Activated CD4-positive, CD25-positive, alpha-beta regulatory T cell treated with anti-CD3 and anti-CD28 coated beads, Interleukin-2, amount 50 U/mL, for 24 hours (primary cell): ENCODE measurements around the gene CCNJL.
A peak's percentile ranks its signal among the peaks of the same experiment; 100 is the strongest.

Source experiments
- ATAC-seq, 2 donors: fragments of 150-1000 bp; cut with Tn5 transposase; one replicate each; pipeline ENCODE4 v1.10.0; 2021; ENCODE audit warnings: mild to moderate bottlenecking in 1 of 2, moderate library complexity in 1 of 2

The CCNJL gene

GRCh38 chr5:160289356-160289651, 23.1 kb downstream of the CCNJL start:
- ATAC-seq, result no peak

GRCh38 chr5:160287378-160288051, 24.8 kb downstream of the CCNJL start:
- ATAC-seq, result no peak

GRCh38 chr5:160286947-160287346, 25.4 kb downstream of the CCNJL start:
- no peak for ATAC-seq

- ATAC-seq, result no peak
These were observed 27.0 kb downstream of the CCNJL start for GRCh38 chr5:160285316-160285715.

GRCh38 chr5:160284291-160284873, 28.0 kb downstream of the CCNJL start:
- ATAC-seq, result no peak

DNA sequence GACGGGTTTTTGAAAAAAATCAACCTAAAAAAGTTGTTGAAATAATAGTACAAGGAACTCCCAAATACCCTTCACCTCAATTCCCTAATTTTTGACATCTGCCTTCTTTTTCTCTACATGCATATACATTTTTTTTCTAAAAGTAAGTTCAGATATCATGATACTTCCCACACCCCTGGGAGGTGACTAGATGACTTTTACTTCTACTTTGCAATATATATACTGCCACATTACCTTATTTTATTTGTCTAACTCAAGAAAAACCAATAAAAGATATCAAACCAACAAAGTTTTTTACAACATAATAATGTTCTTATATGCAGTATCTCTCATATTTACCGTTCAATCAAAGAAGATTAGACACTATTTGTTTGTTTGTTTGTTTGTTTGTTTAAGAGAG, 31.1 kb downstream of the CCNJL start:
- no peak for ATAC-seq

GRCh38 chr5:160280384-160281095, 31.8 kb downstream of the CCNJL start:
- ATAC-seq, result no peak

GRCh38 chr5:160278343-160278742, 34.0 kb downstream of the CCNJL start:
- ATAC-seq, result no peak

DNA sequence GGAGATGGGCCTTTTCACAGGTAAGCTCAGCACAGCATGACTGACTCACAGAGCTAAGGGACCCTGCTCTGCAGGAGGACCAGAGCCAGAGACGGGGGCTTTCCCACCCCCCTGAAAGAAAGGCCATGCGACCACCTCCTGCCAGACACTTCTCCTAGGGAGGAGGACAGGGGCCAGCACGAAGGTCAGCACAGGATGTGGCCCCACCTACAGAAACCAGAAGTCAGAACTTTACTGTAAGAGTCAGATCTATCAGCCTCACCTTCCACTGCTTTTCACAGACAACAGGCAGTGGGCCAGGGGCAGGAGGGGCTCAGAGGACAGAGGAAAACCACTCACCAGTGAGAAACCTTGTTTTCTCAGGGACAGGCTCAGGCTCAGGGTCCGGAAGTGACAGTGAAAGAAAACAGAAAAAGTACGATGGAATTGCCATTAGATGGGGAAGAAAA, 37.9 kb downstream of the CCNJL start:
- ATAC-seq, result no peak

GRCh38 chr5:160272889-160273288, 39.5 kb downstream of the CCNJL start:
- no peak for ATAC-seq

- ATAC-seq, result no peak
These were observed 40.1 kb downstream of the CCNJL start for GRCh38 chr5:160272264-160272663.

DNA sequence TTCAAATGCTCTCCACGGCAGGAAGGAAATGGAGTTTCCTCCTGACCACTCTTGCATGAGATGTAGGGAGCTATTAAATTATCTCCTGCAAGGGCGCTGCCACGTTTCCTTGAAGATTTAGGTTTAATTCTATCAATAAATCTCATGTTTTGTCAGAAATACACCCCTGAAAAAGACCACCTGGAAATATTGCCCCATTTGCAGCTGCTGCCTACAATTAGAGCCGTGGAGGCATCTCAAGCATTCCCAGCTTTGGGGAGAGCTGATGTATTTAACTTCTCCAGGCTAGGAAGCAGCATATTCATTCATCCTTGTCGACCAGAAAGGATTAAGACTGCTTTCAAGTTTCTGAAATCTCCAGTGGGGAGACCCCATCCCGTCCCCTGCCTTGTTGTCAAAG, 40.5 kb downstream of the CCNJL start:
- no peak for ATAC-seq

- ATAC-seq, result no peak
These were observed 41.0 kb downstream of the CCNJL start for GRCh38 chr5:160271396-160271795.

GRCh38 chr5:160270704-160271103, 41.7 kb downstream of the CCNJL start:
- no peak for ATAC-seq

GRCh38 chr5:160269017-160269416, 43.3 kb downstream of the CCNJL start:
- no peak for ATAC-seq

- no peak for ATAC-seq
These were observed 44.2 kb downstream of the CCNJL start for GRCh38 chr5:160268121-160268520.

DNA sequence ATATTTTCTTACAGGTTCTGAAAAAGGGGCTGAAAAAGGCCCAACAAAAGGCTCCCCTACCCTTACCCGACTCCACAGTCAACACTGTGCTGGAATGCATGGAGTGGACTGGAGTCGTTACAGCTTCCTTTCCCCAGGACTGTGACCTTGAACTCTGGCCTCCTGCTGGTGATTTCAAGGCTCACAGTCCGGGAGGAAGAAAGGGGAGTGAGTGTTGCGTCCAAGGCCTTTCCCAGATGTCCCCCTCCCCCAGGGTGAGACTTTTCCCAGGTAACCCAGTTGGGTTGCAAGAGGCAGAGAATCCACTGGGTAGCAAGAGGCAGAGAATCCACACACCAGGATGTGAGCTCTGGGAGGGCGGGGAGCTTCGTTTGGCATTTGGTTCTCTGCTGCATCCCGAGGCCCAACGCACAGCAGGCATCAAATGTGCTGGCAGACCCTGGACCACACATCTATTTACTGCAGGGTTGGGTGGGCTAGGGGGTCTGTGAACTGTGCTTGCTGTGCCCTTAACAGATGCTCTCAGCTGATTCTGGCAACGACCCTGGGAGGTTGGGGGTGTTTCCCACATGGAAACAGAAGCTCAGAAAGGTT, 45.5 kb downstream of the CCNJL start:
- no peak for ATAC-seq

DNA sequence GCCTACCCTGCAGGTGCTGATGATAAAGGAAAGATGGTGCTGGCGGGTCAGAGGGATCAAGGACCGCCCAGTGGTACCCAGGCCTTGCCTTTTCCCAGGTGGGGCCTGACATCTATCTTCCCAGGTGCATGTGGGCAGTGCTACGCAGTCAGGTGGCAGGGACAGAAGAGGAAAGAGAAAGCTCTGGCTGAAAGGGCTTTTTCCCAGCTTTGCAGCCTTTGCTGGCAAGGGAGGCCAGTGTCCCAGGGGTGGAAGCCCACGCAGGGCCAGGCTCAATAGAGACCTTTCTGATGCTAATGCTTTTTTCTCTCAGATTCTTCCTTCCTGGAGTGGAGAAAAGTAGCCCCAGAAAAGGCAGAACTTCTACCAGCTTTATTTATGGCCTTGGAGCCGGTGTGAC, 46.3 kb downstream of the CCNJL start:
- ATAC-seq, result no peak

DNA sequence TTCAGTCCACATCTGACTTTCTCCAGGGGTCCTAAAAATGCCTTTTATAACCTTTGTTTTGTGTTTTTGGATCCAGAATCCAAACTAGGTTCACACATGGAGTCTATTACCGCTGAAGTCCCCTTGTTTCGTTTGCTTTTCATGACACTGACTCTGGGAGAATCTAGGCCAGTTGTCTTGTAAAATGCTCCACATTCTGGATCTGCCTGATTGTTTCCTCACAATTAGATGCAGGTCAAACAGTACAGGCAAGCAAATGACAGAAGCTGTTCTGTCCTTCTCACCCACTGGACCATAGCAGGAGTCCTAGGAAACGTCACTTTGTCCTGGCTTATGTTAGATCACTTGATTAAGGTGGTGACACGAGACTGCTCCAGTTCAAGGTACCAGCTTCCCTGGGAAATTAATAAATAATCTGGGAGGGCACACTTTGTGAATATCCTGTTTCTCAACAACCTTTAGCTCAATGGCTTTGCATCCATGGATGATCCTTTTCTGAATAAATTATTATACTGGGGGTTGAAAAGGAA, 49.0 kb downstream of the CCNJL start:
- ATAC-seq, result no peak

- no peak for ATAC-seq
These were observed 50.0 kb downstream of the CCNJL start for GRCh38 chr5:160262151-160263074.

GRCh38 chr5:160260881-160261815, 51.2 kb downstream of the CCNJL start:
- peak in 1 of 2 donors; percentile 32 for ATAC-seq
